GM19023 (cell line): ENCODE data around the gene FMNL3.

ENCODE experiments used
- ATAC-seq: cut with Tn5 transposase; IDR thresholded peaks from one replicate; pipeline ENCODE4 v1.9.1; 2021; ENCODE audit warnings: mild to moderate bottlenecking, moderate library complexity; ENCODE audit not compliant: unreplicated experiment

Gene FMNL3

DNA sequence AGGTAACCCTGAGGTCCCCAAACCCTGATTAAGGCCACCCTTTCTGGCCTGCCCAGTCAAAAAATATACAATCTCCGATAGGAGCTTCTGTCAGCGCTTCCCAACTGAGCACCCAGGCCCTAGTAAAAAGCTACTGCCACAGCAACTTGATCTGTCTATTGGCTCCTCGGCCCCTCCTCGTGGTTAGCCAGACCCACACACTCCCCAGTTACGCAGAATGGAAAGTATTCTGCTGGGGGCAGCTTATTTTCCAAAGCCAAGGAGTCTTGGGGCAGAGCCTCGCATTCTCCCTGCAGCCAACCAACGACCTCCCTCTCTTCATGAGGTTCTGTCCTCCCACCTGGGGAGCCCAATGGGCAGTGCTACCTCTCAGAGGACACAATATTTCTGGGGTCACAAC, 32.1 kb downstream of the FMNL3 start:
- ATAC-seq: no peak

DNA sequence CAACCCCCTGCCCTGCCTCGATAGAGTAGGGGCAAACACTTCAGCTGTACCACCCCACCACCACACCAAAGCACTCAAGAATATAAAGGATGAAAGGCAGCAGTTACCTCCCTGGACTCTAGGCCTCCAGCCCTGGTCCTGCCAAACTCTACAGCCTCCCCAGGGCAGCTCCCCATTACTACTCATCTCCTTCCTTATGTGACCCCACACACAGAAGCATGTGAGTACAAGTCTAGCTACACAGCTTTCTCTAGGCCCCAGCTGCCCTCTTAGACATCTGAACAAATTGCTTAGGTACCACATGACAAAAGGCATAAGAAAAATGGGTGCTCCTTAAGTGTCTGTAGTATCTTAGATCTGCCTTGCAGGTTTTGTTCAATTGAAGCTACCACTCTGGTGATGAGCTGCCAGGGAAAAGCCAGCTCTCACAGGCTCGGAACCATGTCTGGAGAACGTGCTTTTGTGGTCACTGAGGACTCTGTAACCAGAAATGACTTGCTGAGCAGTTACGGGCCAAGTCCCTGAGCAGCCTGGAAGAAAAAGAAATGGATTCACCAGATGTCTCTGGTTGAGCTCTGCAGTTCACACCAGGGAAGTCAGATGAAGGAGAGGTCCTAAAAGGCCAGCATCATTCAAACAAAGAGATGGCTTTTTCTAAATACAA, 32.8 kb downstream of the FMNL3 start:
- no peak for ATAC-seq

DNA sequence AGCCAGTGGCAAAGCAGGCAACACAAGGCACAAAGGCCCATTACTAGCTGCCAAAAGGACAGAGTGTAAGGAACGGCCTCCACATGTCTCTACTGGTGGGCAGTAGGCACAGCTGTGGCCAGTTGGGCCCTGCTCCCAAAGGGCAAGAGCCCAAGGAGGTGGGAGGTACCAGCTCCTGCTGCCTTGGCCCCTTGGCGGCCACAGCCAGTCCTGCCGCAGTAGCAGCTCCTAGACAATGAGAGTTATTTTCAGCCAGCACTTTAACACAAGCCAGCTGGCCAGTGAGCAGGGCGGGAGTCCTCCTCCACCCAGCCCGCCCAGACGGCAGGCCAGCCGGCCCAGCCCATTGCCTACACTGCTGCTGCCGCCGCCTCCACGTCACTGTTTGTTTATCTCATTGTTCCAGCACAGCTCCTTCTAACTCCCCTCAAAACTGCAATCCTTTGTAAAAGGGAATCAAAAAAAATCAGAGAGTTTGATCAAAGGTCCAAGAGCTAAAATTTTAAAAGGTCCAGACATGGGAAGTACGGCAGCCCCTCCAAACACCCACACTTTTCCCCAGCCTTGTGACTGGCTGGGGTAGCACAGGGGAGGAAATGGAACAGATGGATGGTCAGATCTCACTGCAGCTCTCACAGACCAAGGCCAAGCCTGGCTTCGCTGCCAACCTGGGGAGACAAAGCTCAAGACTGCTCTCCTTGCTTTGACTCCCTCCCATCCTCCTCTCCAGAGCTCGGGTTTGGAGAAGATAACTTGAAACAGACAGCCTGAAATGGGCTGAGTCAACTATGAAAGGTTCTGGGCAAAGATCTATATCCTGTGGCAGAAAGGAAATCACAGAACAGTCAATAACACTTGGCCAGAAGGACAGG, 33.5 kb downstream of the FMNL3 start:
- ATAC-seq: no peak

DNA sequence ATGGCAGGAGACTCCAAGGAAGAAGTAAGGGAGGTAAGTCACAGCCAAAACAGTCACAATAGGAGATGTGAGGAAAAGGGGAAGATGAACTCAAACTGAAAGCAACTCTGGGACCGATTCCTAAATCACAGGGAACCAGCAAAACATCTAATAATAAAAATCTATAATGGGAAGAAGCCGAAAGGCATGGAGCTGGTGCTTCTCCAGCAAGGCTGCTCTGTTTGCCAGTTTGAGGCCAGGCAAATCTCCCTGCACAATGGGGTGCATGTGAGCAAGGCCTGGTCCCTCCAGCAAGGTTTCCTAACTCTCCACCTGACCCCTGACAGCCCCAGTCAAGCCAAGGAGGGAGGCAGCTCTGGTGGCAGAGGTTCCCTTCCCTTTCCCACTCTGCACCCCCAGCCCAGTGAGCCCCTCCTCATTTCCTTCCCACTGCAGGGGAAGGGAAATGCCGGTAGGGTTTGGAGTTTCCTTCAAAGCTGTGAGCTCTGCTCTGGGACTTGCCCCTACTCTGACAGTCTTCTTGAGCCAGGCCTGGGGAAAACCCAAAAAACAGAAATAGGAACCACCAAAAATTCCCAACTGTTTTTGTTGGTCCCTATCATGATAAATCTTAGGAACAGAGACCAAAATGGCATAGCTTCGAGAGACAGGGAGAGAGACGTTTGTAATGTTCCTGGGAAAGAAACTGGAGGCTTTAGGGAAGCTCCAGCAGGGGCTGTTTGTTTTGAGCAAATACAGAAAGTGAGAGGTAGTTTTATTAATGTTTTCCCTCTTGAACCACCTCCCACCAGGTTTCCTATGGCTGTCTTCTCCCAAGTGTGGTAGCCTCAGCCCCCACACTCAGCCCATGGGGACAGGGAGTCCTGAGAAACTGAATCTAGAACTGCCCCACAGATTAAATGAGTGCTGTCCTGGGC, 34.6 kb downstream of the FMNL3 start:
- ATAC-seq: no peak

DNA sequence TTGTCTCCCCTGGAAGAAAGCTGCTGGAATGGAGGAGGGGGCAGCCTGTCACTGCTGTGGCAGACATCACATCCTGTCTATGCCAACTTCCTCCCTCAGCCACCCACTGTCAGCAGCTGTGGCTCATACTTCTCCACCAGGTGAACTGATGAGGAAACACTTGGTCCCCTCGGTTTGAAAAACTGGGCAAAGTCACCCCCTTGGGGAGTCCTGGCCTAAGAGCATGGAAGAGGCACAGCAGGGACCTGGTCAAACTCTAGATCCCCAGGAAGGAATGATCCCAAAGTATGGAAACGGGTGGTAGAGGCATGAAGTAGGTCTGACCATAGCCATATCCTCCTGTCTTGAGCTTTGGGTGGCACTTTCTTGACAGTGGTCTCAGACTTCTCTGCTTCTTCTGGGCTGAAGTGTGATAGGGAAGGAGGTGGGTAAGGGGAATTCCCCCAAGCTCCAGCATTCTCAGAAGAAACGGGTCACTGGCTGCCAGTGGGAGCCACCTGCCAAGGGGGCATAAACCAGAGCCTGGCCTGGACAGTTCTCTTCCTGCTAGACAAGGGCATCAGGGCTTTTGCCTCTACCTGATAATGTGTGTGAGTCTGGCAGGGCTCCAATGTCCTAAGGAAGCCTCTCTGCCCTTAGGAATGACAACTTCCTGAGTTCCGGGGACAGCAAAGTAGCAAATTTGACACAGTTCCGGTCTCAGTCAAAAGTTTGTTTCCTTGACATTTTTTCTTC, 36.0 kb downstream of the FMNL3 start:
- no peak for ATAC-seq

DNA sequence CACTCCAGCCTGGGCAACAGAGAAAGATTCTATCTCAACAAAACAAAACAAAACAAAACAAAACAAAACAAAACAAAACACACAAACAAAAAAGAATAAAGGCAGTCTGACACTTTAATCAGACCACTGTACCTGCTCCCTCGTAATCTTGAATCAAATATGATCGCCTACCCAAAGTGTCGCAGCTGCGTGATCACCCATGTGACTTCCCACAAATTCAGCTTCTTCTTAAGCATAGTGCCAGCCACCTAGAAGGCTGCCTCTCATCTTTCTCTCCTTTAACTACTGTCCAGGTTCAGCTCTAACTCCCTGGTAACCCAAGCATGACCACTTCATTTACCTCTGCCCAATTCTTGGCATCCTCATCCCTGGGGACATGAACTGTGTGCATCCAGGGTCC, 37.4 kb downstream of the FMNL3 start:
- no peak for ATAC-seq

DNA sequence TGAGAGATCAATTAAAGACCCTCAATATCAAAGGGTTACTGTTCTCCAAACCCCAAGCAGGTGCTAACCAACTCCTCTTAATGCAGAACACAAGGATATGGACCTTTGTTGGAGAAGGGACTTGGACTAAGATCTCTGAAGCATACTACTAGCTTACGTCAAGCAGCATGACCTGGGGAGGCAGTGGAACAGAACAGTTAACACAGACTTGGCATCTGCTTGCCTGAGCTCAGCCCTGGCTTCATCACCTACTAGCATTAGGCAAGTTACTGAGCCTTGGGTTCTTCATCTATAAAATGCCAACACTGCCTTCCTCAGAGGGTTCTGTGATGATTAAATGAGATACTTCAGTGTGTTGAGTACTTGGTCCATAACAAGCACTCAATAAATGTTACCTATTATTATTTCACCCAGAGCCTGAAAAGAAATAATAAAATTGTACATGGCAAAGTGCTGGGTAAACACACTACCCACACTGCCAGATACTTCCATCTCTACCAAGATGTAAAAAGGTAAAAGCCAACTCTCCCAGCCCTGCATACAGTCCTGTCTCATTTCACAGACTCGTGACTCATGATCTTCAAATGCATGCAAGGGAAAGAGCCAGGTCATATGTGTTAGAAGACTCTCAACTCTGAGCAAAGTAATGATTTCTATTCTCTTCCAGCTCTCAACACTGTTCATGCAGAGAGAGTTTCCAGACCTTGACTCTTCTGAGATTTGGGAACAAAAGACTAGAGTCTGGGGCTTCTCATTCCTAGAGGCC, 39.7 kb downstream of the FMNL3 start:
- ATAC-seq: no peak

DNA sequence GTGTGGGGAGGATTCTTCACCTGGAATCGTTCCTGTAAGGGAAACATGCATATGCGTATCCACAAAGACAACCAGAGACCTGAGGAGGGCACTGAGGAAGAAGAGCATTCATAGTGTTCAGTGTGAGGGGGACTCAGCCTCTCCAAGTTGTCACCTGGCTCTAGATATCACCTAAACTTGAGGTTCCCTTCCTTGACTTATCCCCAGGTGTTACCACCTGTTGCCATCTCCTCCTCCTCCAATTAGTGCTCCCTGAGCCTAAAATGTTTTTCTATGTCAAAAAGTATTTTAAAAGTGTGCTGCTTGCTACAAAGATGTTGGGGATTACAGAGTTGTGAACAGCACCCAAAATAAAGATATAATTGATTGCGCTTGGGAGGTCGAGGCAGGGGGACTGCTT, 41.0 kb downstream of the FMNL3 start:
- ATAC-seq: no peak

DNA sequence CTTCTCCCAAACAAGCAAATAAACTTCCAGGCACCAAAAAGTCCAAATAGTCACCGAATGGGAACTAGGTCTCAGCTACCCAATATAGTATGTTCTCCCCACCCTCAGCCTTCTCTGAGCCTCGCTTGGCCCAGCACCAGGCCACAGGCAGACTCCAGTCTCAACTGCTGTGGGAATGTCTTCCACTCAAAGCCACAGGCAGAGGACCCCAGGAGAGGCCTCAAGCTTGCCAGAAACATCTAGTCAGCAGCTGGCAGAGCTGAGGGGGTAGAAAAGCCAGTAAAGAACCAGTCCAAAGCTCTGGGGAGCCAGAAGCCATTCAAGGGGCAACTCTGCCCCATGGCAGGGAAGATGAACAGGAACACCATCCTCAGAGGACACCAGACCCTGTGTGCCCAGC, 41.8 kb downstream of the FMNL3 start:
- ATAC-seq: no peak

DNA sequence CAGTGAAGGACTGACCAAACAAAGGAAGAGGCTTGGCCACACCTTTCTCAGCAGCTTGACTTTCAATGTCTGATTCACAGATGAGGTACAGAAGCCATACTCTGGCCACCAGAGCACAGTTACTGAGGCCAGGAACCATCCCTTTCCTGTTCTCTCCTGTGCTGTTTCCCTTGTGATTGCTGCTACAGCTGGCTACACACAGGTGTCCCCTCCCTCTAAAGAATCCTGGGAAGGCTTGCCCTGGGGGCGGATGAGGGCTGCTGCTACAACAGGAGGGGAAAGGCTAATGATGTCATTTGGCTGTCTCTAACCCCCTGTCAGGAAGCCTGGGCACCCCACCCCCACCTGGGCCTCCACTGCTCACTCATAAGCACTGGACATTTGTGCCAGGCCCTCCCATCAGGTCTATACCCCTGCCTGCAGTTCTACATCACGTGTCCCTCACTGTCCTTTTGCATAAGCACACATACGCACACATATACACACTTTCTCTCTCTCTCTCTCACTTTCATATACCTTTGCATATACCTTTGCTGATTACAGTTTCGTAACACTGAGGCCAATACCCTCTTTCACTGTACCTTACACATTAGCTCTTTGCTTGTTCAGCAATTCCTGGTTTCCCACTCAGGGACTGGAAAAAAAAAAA, 42.5 kb downstream of the FMNL3 start:
- peak; percentile 65 for ATAC-seq

DNA sequence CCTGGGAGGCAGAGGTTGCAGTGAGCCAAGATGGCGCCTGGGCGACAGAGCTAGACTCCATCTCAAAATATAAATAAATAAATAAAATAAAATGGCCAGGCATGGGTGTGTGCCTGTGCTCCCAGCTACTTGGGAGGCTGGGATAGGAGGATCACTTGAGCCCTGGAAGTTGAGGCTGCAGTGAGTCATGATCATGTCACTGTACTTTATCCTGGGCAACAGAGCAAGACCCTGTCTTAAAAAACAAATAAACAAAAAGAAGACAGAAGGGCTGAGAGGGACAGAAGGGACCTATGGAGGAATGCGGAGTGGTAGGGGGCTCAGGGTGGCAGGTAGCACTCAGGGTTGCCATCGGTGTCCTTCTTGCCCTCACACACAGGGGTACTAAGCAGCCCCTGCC, 43.0 kb downstream of the FMNL3 start:
- no peak for ATAC-seq

DNA sequence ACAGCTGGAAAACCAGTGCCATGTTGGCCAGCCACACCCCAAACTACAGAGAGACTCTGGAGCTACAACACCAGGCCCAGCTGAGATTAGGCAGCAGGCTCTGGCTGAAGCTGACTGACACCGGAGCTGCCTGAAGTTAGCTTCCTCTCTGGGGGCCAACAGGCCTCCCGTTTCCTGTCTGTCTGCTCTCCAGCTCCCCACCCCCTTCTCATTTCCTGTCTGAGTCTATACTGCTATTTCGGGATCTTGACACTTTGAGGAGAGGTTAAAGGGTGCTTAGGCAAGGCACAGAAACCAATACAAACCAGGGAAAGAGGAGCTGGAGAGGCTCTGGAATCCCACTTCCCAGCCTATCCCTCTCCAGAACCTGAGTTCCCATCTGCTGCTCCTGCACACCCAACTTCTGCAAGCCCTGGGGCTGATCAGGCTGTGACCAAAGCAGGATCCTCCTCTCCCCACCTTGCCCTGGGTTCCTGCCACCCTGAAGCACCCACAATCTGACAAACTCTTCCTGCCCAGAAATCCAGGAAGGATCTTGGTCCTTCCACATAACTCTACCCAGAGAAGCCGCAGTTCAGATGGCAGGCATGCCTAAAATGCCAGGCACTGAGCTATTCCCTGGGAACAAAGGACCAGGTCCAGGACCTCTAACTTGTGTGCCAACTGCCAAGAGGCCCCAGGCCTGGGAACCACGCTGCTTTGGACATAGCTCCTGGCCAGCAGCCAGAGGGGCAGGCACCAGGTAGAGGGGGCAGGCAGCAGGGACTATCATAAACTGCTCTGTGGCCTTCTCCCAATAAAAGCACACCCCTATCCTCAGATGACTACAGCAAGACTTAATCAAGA, 44.0 kb downstream of the FMNL3 start:
- ATAC-seq: peak; percentile 72

DNA sequence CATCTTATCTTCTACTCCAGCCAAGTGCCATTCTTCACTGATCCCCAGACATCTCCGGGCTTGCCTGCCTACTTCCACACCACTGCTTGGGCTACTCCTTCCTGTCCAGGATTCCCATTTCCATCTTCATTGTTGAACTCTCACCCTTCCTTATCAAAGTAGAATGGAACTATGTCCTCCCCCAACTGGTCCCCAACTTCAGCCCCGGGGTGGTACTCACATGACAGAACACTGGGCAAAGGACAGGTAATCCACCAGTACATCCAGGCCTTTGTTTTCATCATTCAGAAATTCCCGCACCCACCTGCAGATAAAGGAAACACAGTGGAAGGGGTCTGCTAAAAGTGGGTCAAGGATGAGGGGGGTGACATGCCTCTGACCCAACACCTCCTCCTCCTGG, 45.5 kb downstream of the FMNL3 start:
- no peak for ATAC-seq

DNA sequence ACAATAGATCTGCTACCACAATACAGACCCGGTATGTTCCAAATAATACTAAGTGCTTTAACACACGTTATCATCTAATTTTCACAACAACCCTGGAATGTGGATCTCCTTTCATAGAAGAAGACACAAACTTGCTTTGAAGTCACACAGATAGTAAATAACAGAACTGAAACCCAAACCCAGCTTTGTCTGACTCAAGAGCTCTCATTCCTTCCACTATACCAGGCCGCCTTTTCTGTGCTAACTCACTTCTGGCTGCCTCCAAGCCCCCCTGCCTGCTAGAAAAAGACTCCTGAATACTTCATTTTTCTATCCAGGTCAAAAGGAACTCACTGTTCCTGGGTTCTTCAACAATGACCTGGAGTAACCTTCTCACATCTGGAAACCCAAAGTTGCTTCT, 46.0 kb downstream of the FMNL3 start:
- no peak for ATAC-seq

DNA sequence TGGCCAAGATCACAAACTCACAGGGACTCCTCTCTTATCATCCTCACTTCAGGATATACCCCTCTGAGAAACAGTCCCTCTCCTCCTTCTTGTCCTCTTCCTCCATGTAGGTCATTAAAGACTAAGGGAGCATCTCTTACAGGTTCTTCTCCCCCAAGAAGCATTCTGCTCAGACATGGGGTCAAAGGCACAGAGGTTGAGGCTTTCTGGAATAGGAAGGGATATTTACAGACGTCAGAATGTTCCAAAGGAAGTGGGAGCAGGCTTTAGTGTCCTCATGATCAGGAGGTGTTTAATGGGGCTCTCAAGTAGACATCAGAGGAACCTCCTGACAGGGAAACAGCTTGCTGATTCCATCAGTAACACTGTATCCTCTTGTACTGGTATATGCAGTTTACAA, 47.5 kb downstream of the FMNL3 start:
- ATAC-seq: no peak

DNA sequence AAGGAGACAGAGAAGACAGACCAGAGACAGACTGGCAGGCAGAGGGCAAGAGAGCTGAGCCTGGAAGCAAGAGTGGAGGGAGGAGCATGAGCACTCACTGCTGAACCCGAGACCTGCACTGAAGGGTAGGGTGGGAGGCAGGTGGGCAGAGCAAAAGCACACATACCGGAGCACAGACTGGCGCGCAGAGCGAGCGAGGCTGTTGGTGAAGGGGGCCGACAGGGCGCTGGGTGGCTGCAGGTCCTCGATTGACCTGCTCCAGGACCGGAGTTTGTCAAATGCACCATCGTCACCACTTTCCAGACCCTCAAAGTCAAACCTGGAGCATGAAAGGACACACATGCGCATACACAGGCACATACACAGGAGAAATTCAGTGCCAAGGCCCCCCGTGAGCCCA, 48.9 kb downstream of the FMNL3 start:
- ATAC-seq: no peak

DNA sequence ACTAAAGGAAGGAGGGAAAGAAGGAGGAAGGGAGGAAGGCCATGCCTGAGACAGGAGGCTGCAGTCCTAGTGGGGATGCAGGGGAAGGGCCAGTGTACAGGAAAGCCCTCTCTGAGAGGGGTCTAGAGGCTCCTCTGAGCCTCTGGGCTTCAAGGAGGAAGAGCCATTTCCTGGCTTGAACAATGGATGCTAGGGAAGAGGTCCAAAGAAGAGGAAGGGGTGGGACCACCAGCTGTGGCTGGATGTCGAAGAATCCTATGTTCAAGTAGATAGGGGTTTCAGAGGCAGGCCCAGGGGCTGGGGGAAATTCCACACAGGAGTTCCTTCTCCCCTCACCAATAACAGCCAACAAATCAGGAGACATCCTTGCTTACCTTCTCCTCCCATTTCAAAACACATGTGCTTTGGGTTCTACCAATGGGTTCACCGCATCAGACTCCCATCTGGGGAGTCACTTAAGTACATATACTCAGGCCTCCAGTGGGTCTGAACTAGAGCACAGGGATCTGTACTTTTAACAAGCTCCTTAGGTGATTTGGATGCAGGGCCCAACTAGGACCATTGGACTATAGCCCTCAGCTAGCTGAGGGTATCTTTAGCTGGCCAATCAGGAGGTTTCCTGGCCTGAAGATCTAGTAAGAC, 51.5 kb downstream of the FMNL3 start:
- ATAC-seq: no peak

DNA sequence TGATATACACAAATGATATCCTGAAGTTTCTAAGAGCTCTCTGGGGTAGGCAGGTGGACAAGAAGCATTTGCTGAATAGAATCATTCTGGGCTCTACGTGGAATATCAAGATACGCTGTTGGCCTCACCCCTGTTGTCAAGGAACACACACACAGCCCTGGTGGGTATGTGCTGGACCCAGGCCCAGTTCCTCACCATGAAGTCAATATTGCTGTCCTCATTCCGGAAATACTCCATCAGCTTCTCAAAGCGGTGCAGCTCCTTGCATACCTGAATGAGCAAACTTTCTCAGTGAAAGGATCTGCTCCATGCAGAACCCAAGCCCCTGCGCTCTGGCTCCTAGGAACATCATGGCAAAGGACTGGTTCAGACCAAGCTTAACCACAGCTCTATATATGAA, 52.5 kb downstream of the FMNL3 start:
- no peak for ATAC-seq
